Mammary epithelial cell (primary cell): ENCODE measurements around the gene GJB4.
A peak's percentile ranks its signal among the peaks of the same experiment; 100 is the strongest.

Source experiments
- EZH2 ChIP-seq: IDR thresholded peaks from 2 replicates; pipeline ENCODE4 v1.6.1; 2012; ENCODE audit warnings: low read length, inconsistent platforms, borderline replicate concordance
- TF ChIP-seq, protein P1 (sequence below), 2 donors: IDR thresholded peaks in 1 of 2; conservative IDR thresholded peaks in 1 of 2; 2 replicates each; pipeline ENCODE4 v1.5.1; 2011 to 2012; ENCODE audit warnings: inconsistent platforms in 2 of 2, low read length in 2 of 2, mild to moderate bottlenecking in 2 of 2, control low read depth in 1 of 2, low read depth in 1 of 2; ENCODE audit not compliant: insufficient read depth in 1 of 2; ENCODE audit errors: extremely low read depth in 1 of 2

DNA sequence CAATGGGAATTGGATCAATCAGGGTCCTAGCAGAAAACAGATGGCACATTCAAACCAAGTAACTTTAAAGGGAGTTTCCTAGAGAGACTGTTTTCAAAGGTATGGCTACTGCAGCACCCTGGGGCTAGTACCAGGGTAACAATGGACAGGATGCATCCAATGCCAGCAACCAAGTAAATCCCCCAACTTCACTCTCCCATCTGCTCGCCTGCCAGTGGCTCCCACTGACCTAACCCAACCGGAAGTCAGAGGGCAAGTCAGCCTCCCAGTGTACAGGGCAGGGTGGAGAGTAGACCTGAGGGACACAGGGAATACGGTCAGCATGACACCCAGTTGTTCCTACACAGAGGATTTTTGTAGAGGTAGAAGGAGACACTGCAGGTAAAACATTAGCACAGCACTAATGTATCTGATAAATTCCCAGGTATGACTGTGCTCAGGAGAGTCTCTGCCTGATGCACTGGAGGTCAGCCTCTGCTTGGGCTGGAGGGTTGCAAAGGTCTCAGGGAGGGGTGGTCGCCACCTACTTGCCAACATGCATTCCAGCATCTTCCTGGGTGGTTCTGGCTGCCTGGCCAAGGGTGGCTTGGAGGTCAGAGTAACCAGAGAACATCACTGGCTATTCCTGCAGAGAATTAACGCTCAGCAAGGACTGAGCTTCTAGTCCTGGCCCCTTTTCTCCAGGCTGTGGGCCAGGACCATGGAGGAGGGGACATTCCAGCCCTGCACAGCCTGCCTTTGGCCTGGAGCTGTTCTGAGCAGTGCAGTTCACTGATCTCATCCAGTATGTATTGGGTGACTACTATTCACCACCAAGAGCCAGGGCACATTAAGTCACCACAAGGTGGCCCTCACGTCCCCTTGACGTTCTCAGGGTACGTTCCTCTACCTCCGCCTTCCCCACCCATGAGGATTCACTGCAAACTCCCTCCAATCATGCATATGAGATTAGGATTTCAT is 28.2 kb downstream of the GJB4 start:
- TF ChIP-seq, protein P1, sequence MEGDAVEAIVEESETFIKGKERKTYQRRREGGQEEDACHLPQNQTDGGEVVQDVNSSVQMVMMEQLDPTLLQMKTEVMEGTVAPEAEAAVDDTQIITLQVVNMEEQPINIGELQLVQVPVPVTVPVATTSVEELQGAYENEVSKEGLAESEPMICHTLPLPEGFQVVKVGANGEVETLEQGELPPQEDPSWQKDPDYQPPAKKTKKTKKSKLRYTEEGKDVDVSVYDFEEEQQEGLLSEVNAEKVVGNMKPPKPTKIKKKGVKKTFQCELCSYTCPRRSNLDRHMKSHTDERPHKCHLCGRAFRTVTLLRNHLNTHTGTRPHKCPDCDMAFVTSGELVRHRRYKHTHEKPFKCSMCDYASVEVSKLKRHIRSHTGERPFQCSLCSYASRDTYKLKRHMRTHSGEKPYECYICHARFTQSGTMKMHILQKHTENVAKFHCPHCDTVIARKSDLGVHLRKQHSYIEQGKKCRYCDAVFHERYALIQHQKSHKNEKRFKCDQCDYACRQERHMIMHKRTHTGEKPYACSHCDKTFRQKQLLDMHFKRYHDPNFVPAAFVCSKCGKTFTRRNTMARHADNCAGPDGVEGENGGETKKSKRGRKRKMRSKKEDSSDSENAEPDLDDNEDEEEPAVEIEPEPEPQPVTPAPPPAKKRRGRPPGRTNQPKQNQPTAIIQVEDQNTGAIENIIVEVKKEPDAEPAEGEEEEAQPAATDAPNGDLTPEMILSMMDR (conservative IDR thresholded peaks at IDR 0.05 in 1 of 2, IDR thresholded peaks at IDR 0.05 in 1 of 2; ENCODE audit: extremely low read depth in 1 of 2, insufficient read depth in 1 of 2, low read depth in 1 of 2, low read length in 2 of 2) = peak in 1 of 2 donors; percentile 21
- no peak for TF ChIP-seq EZH2
